ENCODE measurements around the gene RPL37. TPM values are rescaled to one million over a fixed set of nuclear protein-coding genes. Genes with fewer than 3 reads are reported as not detected.

Gene RPL37
- total RNA-seq, 1 donor from 2014 or later, result 219 TPM

DNA sequence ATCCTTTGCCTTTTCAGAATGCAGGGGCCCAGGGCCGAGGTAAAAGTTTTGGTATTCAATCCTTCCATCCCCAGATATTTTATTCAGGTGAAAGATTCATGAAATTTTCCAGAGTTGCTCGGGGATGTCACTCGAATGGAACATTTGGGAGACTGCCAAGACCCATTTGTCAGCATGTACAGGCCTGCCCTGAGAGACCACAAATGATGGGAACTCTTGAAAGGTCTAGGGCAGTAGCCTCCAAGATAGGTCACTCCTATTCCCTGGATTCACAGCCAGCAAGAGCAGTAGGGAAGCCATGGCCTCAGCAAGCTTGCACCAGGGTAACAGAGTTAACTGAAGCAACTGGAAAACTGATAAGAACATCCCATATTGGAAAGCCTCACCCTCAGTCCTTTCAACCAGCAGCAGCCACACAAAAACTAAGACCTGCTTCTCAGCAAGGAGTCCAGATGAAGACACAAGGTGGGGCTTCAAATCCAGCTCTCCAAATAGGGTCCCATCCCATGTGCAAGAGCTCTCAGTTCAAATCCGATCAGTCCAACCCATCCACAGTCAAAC, 18.7 kb upstream of the RPL37 start:
- DNase-seq (ENCODE audit: low read depth), result no peak
- H3K4me3 ChIP-seq (ENCODE audit: low read depth, low read length), result no peak overlapping the region
- TF ChIP-seq, protein P1, sequence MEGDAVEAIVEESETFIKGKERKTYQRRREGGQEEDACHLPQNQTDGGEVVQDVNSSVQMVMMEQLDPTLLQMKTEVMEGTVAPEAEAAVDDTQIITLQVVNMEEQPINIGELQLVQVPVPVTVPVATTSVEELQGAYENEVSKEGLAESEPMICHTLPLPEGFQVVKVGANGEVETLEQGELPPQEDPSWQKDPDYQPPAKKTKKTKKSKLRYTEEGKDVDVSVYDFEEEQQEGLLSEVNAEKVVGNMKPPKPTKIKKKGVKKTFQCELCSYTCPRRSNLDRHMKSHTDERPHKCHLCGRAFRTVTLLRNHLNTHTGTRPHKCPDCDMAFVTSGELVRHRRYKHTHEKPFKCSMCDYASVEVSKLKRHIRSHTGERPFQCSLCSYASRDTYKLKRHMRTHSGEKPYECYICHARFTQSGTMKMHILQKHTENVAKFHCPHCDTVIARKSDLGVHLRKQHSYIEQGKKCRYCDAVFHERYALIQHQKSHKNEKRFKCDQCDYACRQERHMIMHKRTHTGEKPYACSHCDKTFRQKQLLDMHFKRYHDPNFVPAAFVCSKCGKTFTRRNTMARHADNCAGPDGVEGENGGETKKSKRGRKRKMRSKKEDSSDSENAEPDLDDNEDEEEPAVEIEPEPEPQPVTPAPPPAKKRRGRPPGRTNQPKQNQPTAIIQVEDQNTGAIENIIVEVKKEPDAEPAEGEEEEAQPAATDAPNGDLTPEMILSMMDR (IDR thresholded peaks at IDR 0.05; ENCODE audit: insufficient read depth, low read length, poor library complexity, severe bottlenecking), result no peak
- no peaks in the 10 kb centered on the region for H3K27me3 ChIP-seq (ENCODE audit: control insufficient read depth, insufficient read depth, low read length)
- no peaks in the 10 kb centered on the region for H3K36me3 ChIP-seq (ENCODE audit: control insufficient read depth, insufficient read depth, low read length)

DNA sequence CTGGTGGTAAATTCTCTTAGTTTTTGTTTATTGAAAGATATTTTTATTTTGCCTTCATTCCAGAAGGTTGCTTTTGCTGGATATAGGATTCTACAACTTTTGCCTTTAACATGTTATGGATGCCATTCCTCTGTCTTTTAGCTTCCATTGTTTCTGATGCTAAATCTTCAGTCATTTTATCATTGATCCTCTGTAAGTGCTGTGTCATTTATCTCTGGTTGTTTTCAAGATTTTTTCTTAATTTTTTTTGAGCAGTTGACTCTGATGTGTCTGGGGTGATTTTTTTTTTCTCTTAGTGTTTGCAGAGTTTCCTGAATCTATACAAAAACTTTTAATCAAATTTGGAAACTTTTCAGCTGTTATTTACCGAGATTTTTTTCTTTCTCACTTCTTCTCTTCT, 12.5 kb upstream of the RPL37 start:
- DNase-seq (ENCODE audit: low read depth), result no peak
- TF ChIP-seq, protein P1 (IDR thresholded peaks at IDR 0.05; ENCODE audit: insufficient read depth, low read length, poor library complexity, severe bottlenecking), result no peak

DNA sequence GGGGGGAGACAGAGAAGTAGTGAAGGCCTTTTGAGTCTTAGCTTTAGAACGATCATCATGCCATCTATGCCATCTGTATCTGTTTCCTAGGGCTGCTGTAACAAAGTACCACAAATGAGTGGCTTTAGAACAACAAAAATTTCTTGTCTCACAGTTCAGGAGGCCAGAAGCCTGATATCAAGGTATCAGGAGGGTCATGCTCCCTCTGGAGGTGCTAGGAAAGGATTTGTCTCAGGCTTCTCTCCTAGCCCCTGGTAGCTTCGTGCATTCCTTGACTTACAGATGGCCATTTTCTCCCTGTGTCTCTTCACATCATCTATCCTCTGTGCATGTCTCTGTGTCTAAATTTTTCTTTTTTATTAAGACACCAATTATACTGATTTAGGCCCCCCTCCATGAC, 11.3 kb upstream of the RPL37 start:
- Histone ChIP-seq H3K27me3 (ENCODE audit: control insufficient read depth, insufficient read depth, low read length) (no peaks in the 10 kb centered on the region), H3K4me3 (ENCODE audit: low read depth, low read length) (no peak overlapping the region), H3K36me3 (ENCODE audit: control insufficient read depth, insufficient read depth, low read length) (no peaks in the 10 kb centered on the region)
- TF ChIP-seq, protein P1 (IDR thresholded peaks at IDR 0.05; ENCODE audit: insufficient read depth, low read length, poor library complexity, severe bottlenecking), result no peak
- no peak for DNase-seq (ENCODE audit: low read depth)

More for the DNA sequence above, 12.5 kb upstream of the RPL37 start:
- H3K36me3 ChIP-seq (ENCODE audit: control insufficient read depth, insufficient read depth, low read length), result no peaks in the 10 kb centered on the region
- no peaks in the 10 kb centered on the region for H3K27me3 ChIP-seq (ENCODE audit: control insufficient read depth, insufficient read depth, low read length)
- no peak overlapping the region for H3K4me3 ChIP-seq (ENCODE audit: low read depth, low read length)

DNA sequence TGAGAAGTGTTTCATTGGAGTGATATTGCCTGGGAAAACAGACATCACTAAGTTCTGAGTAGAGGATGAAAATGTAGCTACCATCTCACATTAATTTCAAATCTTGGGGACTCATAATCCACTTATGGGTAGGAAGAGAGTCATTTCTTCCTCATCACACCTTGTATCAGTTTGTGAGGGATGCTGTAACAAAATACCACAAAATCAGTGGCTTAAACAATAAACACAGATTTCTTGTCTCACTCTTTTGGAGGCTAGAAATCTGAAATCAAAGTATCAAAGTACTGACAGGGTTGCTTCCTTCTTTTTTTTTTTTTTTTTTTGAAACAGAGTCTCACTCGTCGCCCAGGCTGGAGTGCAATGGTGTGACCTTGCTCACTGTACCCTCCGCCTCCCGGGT, 9.5 kb upstream of the RPL37 start:
- no peaks in the 10 kb centered on the region for H3K36me3 ChIP-seq (ENCODE audit: control insufficient read depth, insufficient read depth, low read length)
- TF ChIP-seq, protein P1 (IDR thresholded peaks at IDR 0.05; ENCODE audit: insufficient read depth, low read length, poor library complexity, severe bottlenecking), result no peak
- H3K4me3 ChIP-seq (ENCODE audit: low read depth, low read length), result no peak overlapping the region
- no peak for DNase-seq (ENCODE audit: low read depth)
- no peaks in the 10 kb centered on the region for H3K27me3 ChIP-seq (ENCODE audit: control insufficient read depth, insufficient read depth, low read length)

DNA sequence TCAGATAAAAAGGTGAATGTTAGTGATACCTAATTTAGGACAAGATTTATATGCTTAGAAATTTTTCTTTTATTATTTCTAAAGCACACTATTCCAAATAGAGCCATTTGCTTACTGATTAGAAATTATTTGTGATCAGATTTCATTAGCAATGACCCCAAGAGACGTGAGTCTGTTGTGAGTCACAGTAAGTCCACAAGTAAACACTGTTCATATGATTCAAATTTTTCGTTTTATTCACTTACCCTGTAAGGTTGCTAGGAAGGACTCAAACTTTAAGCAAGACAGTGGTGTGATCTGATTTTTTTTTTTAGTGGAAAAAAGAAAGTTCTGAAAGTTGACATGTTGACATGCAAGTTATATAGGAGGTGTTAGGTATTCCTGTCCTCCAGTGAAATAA, 7.3 kb upstream of the RPL37 start:
- no peak for DNase-seq (ENCODE audit: low read depth)
- no peaks in the 10 kb centered on the region for H3K36me3 ChIP-seq (ENCODE audit: control insufficient read depth, insufficient read depth, low read length)
- no peak overlapping the region for H3K4me3 ChIP-seq (ENCODE audit: low read depth, low read length)
- TF ChIP-seq, protein P1 (IDR thresholded peaks at IDR 0.05; ENCODE audit: insufficient read depth, low read length, poor library complexity, severe bottlenecking), result no peak
- no peaks in the 10 kb centered on the region for H3K27me3 ChIP-seq (ENCODE audit: control insufficient read depth, insufficient read depth, low read length)

Data from kidney epithelial cell (primary cell).